Measurements from ENCODE around the gene MRM1.

MRM1 gene

DNA sequence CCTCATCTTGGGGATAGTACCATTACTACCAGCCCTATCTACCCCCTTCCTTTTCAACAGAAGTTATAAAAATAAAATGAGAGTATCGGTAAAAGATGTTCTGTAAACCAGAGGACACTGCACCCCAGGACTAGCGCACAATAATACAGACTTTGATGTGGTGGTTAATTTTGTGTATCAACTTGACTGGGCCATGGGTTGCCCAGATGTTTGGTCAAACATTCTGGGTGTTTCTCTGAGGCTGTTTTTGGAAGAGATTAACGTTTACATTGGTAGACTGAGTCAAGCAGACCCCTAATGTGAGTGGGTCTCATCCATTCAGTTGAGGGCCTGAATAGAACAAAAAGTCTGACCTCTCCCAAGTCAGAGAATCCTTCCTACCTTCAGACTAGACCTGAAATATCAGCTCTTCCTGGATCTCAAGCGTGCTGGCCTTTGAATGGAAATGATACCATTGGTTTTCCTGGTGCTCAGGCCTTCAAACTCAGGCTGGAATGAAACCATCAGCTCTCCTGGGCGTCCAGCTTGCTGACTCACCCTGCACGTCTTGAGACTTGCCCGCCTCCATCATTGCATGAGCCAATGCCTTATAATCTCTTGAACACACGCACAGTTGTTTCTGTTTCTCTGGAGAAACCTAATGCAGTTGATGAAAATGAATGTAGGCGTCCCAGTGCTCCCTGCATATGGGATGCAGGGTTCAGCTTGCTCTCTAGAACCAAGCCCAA lies 10.1 kb downstream of the MRM1 start:
- DNase-seq (ENCODE audit: insufficient read length, low spot score) (no peak), FAIRE-seq (no peak)
- TF ChIP-seq POLR2AphosphoS5 (IDR thresholded peaks at IDR 0.05; ENCODE audit: low read depth, low read length): no peak
- TF ChIP-seq POLR2A (IDR thresholded peaks at IDR 0.05; ENCODE audit: low read depth, low read length): no peak
- no peak for TF ChIP-seq TAF1 (IDR thresholded peaks at IDR 0.05; ENCODE audit: low read depth, low read length)

DNA sequence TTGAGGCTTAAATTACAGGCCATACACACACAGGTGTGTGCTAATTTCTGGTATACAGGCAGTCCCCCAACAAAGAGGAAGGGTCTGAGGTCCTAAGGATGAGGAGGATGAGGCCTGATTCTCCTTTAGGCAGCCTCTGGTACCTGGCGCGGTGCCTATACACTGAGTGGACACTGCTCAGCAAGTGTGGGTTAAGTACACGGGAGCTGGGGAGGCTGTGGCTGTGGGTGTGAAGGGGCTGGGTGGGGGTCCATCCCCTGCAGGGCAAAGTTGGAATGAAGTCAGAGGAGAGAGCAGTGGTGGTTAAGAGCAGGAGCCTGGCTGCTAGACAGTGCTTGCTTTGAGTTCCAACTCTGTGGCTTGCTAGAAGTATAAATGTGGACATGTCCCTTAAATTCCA lies 10.9 kb downstream of the MRM1 start:
- FAIRE-seq (no peak), DNase-seq (ENCODE audit: insufficient read length, low spot score) (no peak)
- TF ChIP-seq POLR2AphosphoS5 (IDR thresholded peaks at IDR 0.05; ENCODE audit: low read depth, low read length) (no peak), POU2F2 (IDR thresholded peaks at IDR 0.05; ENCODE audit: low read depth, low read length) (no peak), POLR2A (IDR thresholded peaks at IDR 0.05; ENCODE audit: low read depth, low read length) (no peak), SPI1 (IDR thresholded peaks at IDR 0.05; ENCODE audit: low read depth, low read length) (no peak), TAF1 (IDR thresholded peaks at IDR 0.05; ENCODE audit: low read depth, low read length) (no peak), PAX5 (IDR thresholded peaks at IDR 0.05; ENCODE audit: insufficient read depth, low read length, severe bottlenecking) (no peak)

- no peak for DNase-seq (ENCODE audit: insufficient read length, low spot score)
- no peak for TF ChIP-seq PAX5 (IDR thresholded peaks at IDR 0.05; ENCODE audit: insufficient read depth, low read length, severe bottlenecking)
- no peak for FAIRE-seq
Observed at GRCh38 chr17:36613155-36613554, 11.8 kb downstream of the MRM1 start.

GRCh38 chr17:36614081-36614480 lies 12.7 kb downstream of the MRM1 start:
- no peak for DNase-seq (ENCODE audit: insufficient read length, low spot score)
- TF ChIP-seq POU2F2 (IDR thresholded peaks at IDR 0.05; ENCODE audit: low read depth, low read length): no peak
- TF ChIP-seq SPI1 (IDR thresholded peaks at IDR 0.05; ENCODE audit: low read depth, low read length): no peak
- no peak for TF ChIP-seq TAF1 (IDR thresholded peaks at IDR 0.05; ENCODE audit: low read depth, low read length)
- no peak for TF ChIP-seq POLR2AphosphoS5 (IDR thresholded peaks at IDR 0.05; ENCODE audit: low read depth, low read length)
- no peak for TF ChIP-seq PAX5 (IDR thresholded peaks at IDR 0.05; ENCODE audit: insufficient read depth, low read length, severe bottlenecking)
- TF ChIP-seq POLR2A (IDR thresholded peaks at IDR 0.05; ENCODE audit: low read depth, low read length): no peak
- no peak for FAIRE-seq

- DNase-seq (ENCODE audit: insufficient read length, low spot score) (no peak), FAIRE-seq (no peak)
- TF ChIP-seq POLR2A (IDR thresholded peaks at IDR 0.05; ENCODE audit: low read depth, low read length) (no peak), SPI1 (IDR thresholded peaks at IDR 0.05; ENCODE audit: low read depth, low read length) (no peak), TAF1 (IDR thresholded peaks at IDR 0.05; ENCODE audit: low read depth, low read length) (no peak), POLR2AphosphoS5 (IDR thresholded peaks at IDR 0.05; ENCODE audit: low read depth, low read length) (no peak)
Observed at GRCh38 chr17:36614933-36615332, 13.6 kb downstream of the MRM1 start.

- FAIRE-seq (no peak), DNase-seq (ENCODE audit: insufficient read length, low spot score) (no peak)
- TF ChIP-seq POU2F2 (IDR thresholded peaks at IDR 0.05; ENCODE audit: low read depth, low read length): no peak
- no peak for TF ChIP-seq TAF1 (IDR thresholded peaks at IDR 0.05; ENCODE audit: low read depth, low read length)
- no peak for TF ChIP-seq POLR2AphosphoS5 (IDR thresholded peaks at IDR 0.05; ENCODE audit: low read depth, low read length)
- TF ChIP-seq PAX5 (IDR thresholded peaks at IDR 0.05; ENCODE audit: insufficient read depth, low read length, severe bottlenecking): no peak
- no peak for TF ChIP-seq POLR2A (IDR thresholded peaks at IDR 0.05; ENCODE audit: low read depth, low read length)
- TF ChIP-seq SPI1 (IDR thresholded peaks at IDR 0.05; ENCODE audit: low read depth, low read length): no peak
Observed at GRCh38 chr17:36616061-36617029, 15.0 kb downstream of the MRM1 start.

DNA sequence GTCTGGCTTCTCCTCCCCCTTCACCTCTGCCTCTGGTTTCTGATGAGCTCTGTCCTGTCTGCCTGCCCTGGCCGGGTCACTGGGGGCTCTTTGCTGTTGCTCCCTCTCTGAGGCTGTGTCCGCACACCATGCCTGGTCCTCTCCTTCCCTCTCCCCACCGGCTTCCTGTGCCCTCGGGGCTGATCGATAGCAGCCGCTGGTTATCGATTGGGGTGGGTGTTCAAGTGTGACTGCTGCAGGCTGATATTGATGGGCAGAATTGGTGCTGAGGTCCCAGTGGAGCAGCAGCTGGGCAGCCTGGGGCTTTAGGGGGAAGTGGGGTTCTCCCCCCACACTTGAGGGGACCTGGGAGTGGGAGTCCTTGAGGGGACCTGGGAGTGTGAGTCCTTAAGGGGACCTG lies 16.4 kb downstream of the MRM1 start:
- TF ChIP-seq POU2F2 (IDR thresholded peaks at IDR 0.05; ENCODE audit: low read depth, low read length): no peak
- no peak for TF ChIP-seq POLR2AphosphoS5 (IDR thresholded peaks at IDR 0.05; ENCODE audit: low read depth, low read length)
- no peak for TF ChIP-seq POLR2A (IDR thresholded peaks at IDR 0.05; ENCODE audit: low read depth, low read length)
- no peak for TF ChIP-seq PAX5 (IDR thresholded peaks at IDR 0.05; ENCODE audit: insufficient read depth, low read length, severe bottlenecking)
- TF ChIP-seq TAF1 (IDR thresholded peaks at IDR 0.05; ENCODE audit: low read depth, low read length): no peak
- TF ChIP-seq SPI1 (IDR thresholded peaks at IDR 0.05; ENCODE audit: low read depth, low read length): no peak
- FAIRE-seq (no peak), DNase-seq (ENCODE audit: insufficient read length, low spot score) (no peak)

DNA sequence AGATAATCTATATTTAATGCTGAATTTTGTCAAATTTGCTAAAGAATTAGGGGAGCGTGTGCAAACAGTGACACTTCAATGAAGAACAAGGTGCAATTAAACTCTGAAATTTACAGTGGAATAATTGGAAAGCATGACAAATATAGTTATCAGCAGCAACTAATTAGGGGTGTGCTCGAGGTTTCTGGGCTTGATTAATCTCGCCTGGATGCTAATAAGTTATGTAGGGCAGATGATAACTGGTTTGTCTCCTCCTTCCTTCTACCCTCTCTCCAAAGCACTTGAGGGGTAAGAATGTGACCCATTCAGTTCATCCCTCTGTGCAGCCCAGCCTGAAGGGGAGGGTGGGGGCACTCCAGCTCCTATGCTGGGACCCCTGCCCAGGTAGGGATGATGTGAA lies 21.9 kb downstream of the MRM1 start:
- FAIRE-seq (no peak), DNase-seq (ENCODE audit: insufficient read length, low spot score) (no peak)
- TF ChIP-seq POLR2AphosphoS5 (IDR thresholded peaks at IDR 0.05; ENCODE audit: low read depth, low read length): no peak
- TF ChIP-seq POLR2A (IDR thresholded peaks at IDR 0.05; ENCODE audit: low read depth, low read length): no peak
- no peak for TF ChIP-seq TAF1 (IDR thresholded peaks at IDR 0.05; ENCODE audit: low read depth, low read length)

- DNase-seq (ENCODE audit: insufficient read length, low spot score): no peak
- FAIRE-seq: no peak
Observed at GRCh38 chr17:36625188-36625587, 23.8 kb downstream of the MRM1 start.

DNA sequence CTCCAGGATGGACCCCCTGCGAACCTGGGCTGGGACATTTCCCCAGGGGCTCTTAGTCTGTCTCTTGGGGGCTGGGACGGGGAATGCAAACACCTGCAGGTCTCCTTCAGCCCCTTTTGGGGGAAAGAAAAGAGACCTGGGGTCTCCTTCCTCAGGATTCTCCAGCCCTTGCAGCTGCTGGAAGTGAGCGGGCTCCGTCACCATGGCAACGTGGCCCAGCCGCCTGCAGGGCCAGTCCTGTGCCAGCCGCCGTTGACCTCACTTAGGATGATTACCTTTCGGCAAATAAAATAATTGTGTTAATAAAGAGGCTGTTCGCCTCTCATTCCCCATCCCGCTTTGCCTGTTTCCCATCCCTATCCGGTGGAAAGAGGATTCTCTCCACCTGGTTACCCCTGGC lies 25.7 kb downstream of the MRM1 start:
- no peak for DNase-seq (ENCODE audit: insufficient read length, low spot score)

More at GRCh38 chr17:36625188-36625587, 23.8 kb downstream of the MRM1 start:
- TF ChIP-seq SPI1 (IDR thresholded peaks at IDR 0.05; ENCODE audit: low read depth, low read length) (no peak), POU2F2 (IDR thresholded peaks at IDR 0.05; ENCODE audit: low read depth, low read length) (no peak), POLR2A (IDR thresholded peaks at IDR 0.05; ENCODE audit: low read depth, low read length) (no peak), POLR2AphosphoS5 (IDR thresholded peaks at IDR 0.05; ENCODE audit: low read depth, low read length) (no peak), TAF1 (IDR thresholded peaks at IDR 0.05; ENCODE audit: low read depth, low read length) (no peak), PAX5 (IDR thresholded peaks at IDR 0.05; ENCODE audit: insufficient read depth, low read length, severe bottlenecking) (no peak)

More for the DNA sequence above, 25.7 kb downstream of the MRM1 start:
- no peak for FAIRE-seq
- no peak for TF ChIP-seq POLR2AphosphoS5 (IDR thresholded peaks at IDR 0.05; ENCODE audit: low read depth, low read length)
- no peak for TF ChIP-seq POU2F2 (IDR thresholded peaks at IDR 0.05; ENCODE audit: low read depth, low read length)
- TF ChIP-seq TAF1 (IDR thresholded peaks at IDR 0.05; ENCODE audit: low read depth, low read length): no peak
- TF ChIP-seq SPI1 (IDR thresholded peaks at IDR 0.05; ENCODE audit: low read depth, low read length): no peak
- no peak for TF ChIP-seq PAX5 (IDR thresholded peaks at IDR 0.05; ENCODE audit: insufficient read depth, low read length, severe bottlenecking)
- TF ChIP-seq POLR2A (IDR thresholded peaks at IDR 0.05; ENCODE audit: low read depth, low read length): no peak

Data from GM12891 (cell line).